Measurements from ENCODE around the gene CDC42EP3. TPM values are rescaled to one million over a fixed set of nuclear protein-coding genes. Genes with fewer than 3 reads are reported as not detected.

CDC42EP3 gene
- total RNA-seq, 1 donor from 2014 or later, result 22.4 TPM

GRCh38 chr2:37657471-37657870 is 14.0 kb downstream of the CDC42EP3 start:
- no peak for FAIRE-seq
- DNase-seq (ENCODE audit: low spot score in 2 of 2), result no peak

GRCh38 chr2:37656512-37657423 is 14.7 kb downstream of the CDC42EP3 start:
- DNase-seq (ENCODE audit: low spot score in 2 of 2) (no peak), FAIRE-seq (no peak)

GRCh38 chr2:37654932-37655841 is 16.3 kb downstream of the CDC42EP3 start:
- DNase-seq (ENCODE audit: low spot score in 2 of 2) (no peak), FAIRE-seq (no peak)

DNA sequence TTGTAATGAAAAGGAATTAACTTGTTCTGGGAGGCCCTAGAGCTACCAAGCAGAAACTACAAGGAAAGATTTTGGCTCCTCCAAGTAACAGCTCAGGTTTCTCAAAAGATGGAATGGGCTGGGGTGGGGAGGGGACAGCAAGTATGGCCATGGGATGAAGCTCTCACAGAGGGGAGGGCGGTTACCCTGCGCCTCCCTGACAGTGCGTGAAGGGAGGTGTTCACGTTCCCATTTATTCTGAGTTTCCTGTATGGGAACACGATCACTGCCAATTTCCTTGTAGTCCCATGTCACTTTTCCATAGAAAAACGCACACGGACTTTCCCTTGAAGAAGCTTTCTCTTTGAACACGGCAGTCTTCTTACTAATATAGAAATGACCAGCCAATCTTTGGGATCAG is 17.0 kb downstream of the CDC42EP3 start:
- FAIRE-seq, result no peak
- DNase-seq (ENCODE audit: low spot score in 2 of 2), result no peak

GRCh38 chr2:37653805-37654378 is 17.6 kb downstream of the CDC42EP3 start:
- no peak for FAIRE-seq
- DNase-seq (ENCODE audit: low spot score in 2 of 2), result no peak

DNA sequence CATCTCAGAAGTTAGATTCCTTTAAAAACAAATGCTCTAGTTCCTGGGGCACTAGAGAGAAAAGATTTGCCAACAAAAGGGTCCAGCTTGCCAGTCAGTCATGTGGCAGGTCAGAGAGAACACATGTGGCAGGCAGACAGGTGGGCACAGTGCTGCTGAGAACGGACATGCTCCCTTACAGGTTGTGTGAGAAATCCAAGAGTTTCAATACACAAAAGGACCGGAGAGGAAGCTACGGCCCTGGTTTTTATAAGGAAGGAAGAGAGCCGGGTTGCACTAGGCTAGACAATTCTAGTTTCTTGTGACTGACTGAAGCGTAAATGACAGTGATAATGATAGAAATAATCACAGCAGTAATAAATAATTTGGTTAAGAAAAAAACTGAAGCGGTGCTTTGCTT is 18.3 kb downstream of the CDC42EP3 start:
- no peak for DNase-seq (ENCODE audit: low spot score in 2 of 2)
- no peak for FAIRE-seq

GRCh38 chr2:37652199-37652640 is 19.2 kb downstream of the CDC42EP3 start:
- DNase-seq (ENCODE audit: low spot score in 2 of 2) (no peak), FAIRE-seq (no peak)

- DNase-seq (ENCODE audit: low spot score in 2 of 2) (no peak), FAIRE-seq (no peak)
These were observed 20.8 kb downstream of the CDC42EP3 start for GRCh38 chr2:37650548-37651093.

- DNase-seq (ENCODE audit: low spot score in 2 of 2), result no peak
- no peak for FAIRE-seq
These were observed 21.9 kb downstream of the CDC42EP3 start for GRCh38 chr2:37649518-37649917.

GRCh38 chr2:37648331-37649011 is 23.0 kb downstream of the CDC42EP3 start:
- FAIRE-seq, result no peak

GRCh38 chr2:37647971-37648330 is 23.5 kb downstream of the CDC42EP3 start:
- FAIRE-seq, result no peak

More at GRCh38 chr2:37648331-37649011, 23.0 kb downstream of the CDC42EP3 start:
- no peak for DNase-seq (ENCODE audit: low spot score in 2 of 2)

GRCh38 chr2:37645836-37646235 is 25.6 kb downstream of the CDC42EP3 start:
- no peak for FAIRE-seq
- DNase-seq (ENCODE audit: low spot score in 2 of 2), result no peak

More at GRCh38 chr2:37647971-37648330, 23.5 kb downstream of the CDC42EP3 start:
- DNase-seq (ENCODE audit: low spot score in 2 of 2), result no peak

DNA sequence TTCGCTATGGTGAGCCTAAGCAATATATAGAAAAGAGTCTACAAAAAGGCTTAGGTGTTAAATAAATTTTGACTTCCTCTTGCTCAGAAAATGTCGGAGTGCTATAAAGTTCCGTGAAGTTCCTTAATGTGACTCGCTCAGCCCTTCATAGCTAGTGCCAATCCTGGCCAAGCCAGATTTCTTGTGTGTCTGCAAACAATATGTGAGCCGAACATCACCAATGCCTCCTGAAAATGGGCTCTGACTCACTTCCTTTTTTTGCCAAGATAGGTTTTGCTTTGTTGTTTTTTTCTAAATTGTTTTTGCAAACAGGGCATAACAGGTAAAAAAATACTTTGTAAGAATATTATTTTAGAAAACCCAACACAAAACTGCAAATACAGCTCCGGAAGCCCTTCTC is 26.1 kb downstream of the CDC42EP3 start:
- FAIRE-seq, result no peak

GRCh38 chr2:37644191-37644590 is 27.3 kb downstream of the CDC42EP3 start:
- FAIRE-seq (no peak), DNase-seq (ENCODE audit: low spot score in 2 of 2) (no peak)

More for the DNA sequence above, 26.1 kb downstream of the CDC42EP3 start:
- no peak for DNase-seq (ENCODE audit: low spot score in 2 of 2)

GRCh38 chr2:37643730-37644078 is 27.7 kb downstream of the CDC42EP3 start:
- FAIRE-seq (no peak), DNase-seq (ENCODE audit: low spot score in 2 of 2) (no peak)

DNA sequence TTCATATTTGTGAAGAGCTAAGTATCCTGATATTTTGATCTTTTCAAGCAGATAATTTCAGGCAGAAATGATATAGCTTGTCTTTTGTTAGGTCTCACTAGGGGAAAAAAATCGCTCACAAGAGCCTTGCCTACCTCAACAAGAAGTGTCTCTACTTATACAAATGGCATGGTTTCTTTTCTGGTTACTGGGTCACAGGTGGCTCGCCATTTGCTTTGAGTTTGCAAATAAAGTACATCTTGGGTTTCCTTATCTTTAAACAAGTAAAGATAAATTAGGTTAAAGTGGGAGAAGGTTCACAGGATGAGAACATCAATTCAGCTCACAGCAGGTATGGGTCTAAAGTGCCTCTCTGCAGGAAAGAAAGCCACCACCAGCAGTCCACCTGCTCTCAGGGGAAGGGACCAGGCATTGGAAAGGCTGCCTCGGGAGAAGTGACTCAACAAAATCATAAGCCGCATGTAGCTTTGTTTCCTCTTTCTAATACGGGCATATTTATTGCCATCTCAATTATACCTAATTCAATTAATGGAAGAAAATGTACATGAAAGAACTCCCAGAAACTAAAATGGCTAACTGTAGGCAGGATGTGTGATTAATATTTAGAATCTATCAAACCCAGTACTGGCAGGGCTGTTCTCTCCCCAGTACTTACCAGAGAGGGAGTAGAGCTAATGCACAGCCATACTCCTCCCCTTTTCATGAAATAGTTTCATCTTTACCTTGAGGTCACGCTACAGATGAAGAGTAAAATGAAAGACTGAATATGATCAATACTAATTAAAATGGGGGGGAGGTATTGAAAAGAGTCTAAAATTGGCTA is 28.3 kb downstream of the CDC42EP3 start:
- no peak for DNase-seq (ENCODE audit: low spot score in 2 of 2)
- no peak for FAIRE-seq

DNA sequence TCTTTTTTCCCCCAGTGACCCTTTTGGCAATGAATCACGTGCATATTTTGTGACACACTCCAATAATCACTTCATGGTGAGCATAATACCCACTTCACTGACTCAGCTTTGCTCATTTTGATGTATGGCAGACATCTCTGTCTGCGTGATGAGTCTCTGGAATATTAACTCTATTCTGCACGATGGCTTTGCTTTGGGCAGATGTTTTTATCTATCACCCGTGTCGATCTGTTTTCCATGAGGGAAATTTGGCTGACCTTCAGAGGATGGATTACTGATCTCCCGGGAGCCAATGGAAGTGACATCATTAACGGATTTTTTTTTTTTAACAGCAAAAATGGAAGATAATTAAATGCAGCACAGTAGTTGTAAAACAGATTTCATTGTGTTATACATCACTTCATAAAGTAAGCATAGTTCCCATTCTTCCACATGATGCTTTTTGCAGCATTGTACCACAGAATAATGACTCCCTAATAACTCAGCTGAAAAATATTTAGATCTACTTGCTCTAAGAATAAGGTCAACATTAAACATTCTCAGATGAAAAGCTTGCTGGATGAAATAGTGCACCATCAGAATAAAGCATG is 29.8 kb downstream of the CDC42EP3 start:
- no peak for DNase-seq (ENCODE audit: low spot score in 2 of 2)
- FAIRE-seq, result no peak

DNA sequence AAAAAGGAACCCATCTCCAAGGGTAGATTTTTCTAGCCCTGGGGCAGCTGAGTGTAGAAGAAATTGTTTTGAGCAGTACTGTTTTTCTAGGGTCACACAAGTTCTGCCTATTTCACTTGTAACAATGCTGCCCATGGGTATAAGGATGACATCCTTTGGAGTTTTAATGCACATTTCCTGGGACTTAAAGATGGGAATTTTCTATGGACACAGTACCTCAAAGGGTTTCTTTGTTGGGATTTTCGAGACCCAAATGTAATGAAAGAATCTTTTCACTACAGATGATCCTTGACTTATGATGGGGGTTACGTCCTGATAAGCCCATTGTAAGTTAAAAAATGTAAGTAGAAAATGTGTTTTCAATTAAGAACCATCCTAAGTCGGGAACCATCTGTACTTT is 31.8 kb downstream of the CDC42EP3 start:
- FAIRE-seq, result no peak
- no peak for DNase-seq (ENCODE audit: low spot score in 2 of 2)

DNA sequence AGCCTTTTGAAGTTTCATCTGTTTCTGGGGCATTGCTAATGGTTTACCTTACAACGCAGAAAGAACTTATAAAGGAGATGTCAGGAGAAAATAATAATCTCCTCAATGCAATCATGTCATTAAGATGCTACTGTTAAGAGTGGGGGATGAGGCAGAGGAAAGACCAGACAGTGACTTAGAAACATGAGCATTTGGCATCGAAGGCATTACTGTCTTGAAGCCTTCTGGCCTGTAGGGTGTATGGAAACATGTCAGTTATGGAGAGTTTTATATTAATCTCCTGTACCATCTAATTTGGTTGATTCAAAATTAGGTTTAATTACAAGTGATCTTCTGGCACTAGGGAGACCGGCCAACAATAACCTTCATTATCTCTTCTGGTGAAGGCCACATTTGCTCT is 32.5 kb downstream of the CDC42EP3 start:
- no peak for FAIRE-seq
- DNase-seq (ENCODE audit: low spot score in 2 of 2), result no peak
